MCF 10A (cell line): ENCODE measurements around the gene GPANK1. TPM values are rescaled to one million over a fixed set of nuclear protein-coding genes. Genes with fewer than 3 reads are reported as not detected.

Experiments
- BruUV-seq: library from RNA; stranded (reverse); fragments of 400-500 nt; replicated peaks from 2 replicates; lab custom pipeline; 2021; lab: Mats Ljungman, UMichigan
- CTCF ChIA-PET: fragments of 300-600 bp; sonication (Branson Sonifier 250); formaldehyde crosslinking; extraction: SDS; loops from one replicate; lab custom pipeline; 2021; ENCODE audit warnings: antibody characterized with exemption, inconsistent platforms; lab: Yijun Ruan, JAX
- POLR2A ChIA-PET: fragments of 300-600, 350-650 bp; sonication (Branson Sonifier 250); formaldehyde crosslinking; extraction: SDS; loops from one replicate; lab custom pipeline; 2020; ENCODE audit warnings: antibody characterized with exemption, inconsistent platforms; lab: Yijun Ruan, JAX
- DNase-seq: peaks from one replicate; pipeline ENCODE4 v3.0.0-alpha.2; 2018; ENCODE audit not compliant: unreplicated experiment
- H3K27ac Mint-ChIP-seq: one replicate; pipeline ENCODE4 v1.8.0; 2022; ENCODE audit warnings: mild to moderate bottlenecking, low read depth, mixed read lengths; ENCODE audit not compliant: unreplicated experiment
- H3K27me3 Mint-ChIP-seq: one replicate; pipeline ENCODE4 v1.8.0; 2022; ENCODE audit warnings: mixed read lengths; ENCODE audit not compliant: insufficient read depth, unreplicated experiment
- H3K36me3 Mint-ChIP-seq: one replicate; pipeline ENCODE4 v1.8.0; 2022; ENCODE audit warnings: mild to moderate bottlenecking, moderate library complexity, mixed read lengths; ENCODE audit not compliant: insufficient read depth, unreplicated experiment
- H3K4me1 Mint-ChIP-seq: one replicate; pipeline ENCODE4 v1.8.0; 2022; ENCODE audit warnings: mixed read lengths; ENCODE audit not compliant: insufficient read depth, unreplicated experiment
- H3K4me3 Mint-ChIP-seq: one replicate; pipeline ENCODE4 v1.8.0; 2022; ENCODE audit warnings: mild to moderate bottlenecking, moderate library complexity, mixed read lengths; ENCODE audit not compliant: unreplicated experiment
- H3K9me3 Mint-ChIP-seq: one replicate; pipeline ENCODE4 v1.8.0; 2022; ENCODE audit warnings: mixed read lengths; ENCODE audit not compliant: unreplicated experiment
- intact Hi-C: fragments of 100-400 bp; cut with micrococcal nuclease; formaldehyde crosslinking; loops from 2 replicates; pipeline ENCODE4 v1.14.1; 2022
- total RNA-seq: library from RNA; stranded (reverse); gene quantifications from 2 replicates; pipeline ENCODE4 v1.2.3, GENCODE V29; 2022
- TF ChIP-seq, protein P1 (sequence below): fragments of 200-600 bp; IDR thresholded peaks from one replicate; pipeline ENCODE4 v1.8.0; 2022; ENCODE audit warnings: antibody characterized with exemption, mild to moderate bottlenecking; ENCODE audit not compliant: unreplicated experiment

Gene GPANK1
- total RNA-seq, 1 experiment from 2014 or later: 13.0 TPM

DNA sequence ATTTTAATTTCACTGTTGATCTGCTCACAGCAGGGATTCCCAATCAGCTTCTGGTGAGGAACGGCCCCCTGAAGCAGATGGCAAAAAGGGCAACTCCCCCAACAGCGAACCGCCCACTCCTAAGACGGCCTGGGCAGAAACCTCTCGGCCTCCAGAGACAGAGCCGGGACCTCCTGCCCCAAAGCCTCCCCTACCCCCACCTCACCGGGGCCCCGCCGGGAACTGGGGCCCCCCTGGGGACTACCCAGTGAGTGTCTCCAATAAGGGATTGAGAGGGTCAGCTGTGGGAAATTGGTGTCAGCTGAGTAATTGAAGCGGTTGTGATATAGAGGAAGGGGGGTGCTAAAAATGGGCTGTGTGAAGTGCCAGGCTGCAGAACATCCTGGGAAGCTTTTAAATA, 37.8 kb downstream of the GPANK1 start:
- TF ChIP-seq, protein P1, sequence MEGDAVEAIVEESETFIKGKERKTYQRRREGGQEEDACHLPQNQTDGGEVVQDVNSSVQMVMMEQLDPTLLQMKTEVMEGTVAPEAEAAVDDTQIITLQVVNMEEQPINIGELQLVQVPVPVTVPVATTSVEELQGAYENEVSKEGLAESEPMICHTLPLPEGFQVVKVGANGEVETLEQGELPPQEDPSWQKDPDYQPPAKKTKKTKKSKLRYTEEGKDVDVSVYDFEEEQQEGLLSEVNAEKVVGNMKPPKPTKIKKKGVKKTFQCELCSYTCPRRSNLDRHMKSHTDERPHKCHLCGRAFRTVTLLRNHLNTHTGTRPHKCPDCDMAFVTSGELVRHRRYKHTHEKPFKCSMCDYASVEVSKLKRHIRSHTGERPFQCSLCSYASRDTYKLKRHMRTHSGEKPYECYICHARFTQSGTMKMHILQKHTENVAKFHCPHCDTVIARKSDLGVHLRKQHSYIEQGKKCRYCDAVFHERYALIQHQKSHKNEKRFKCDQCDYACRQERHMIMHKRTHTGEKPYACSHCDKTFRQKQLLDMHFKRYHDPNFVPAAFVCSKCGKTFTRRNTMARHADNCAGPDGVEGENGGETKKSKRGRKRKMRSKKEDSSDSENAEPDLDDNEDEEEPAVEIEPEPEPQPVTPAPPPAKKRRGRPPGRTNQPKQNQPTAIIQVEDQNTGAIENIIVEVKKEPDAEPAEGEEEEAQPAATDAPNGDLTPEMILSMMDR: no peak
- ChIA-PET POLR2A (interaction anchor here (0.7 to 8.0 kb wide), 3 partner anchors 12 to 1879 kb away, joined by 4 to 50 read pairs (median 11); partner anchors contain the start of gene BAG6), CTCF (interaction anchor here (0.7 to 1.0 kb wide), 4 partner anchors 8 to 164 kb away, joined by 3 read pairs; no protein-coding TSS in a partner anchor)
- no peak overlapping the region for H3K4me3 Mint-ChIP-seq
- DNase-seq: no peak
- intact Hi-C loops: no loop called here
- peak overlapping the region; percentile 60 for H3K27ac Mint-ChIP-seq
- no TSS peak for BruUV-seq
- H3K9me3 Mint-ChIP-seq: no peaks in the 10 kb centered on the region
- H3K36me3 Mint-ChIP-seq: peaks cover 100% of the 10 kb centered on the region
- no peaks in the 10 kb centered on the region for H3K27me3 Mint-ChIP-seq
- peaks cover 10% of the 10 kb centered on the region for H3K4me1 Mint-ChIP-seq

DNA sequence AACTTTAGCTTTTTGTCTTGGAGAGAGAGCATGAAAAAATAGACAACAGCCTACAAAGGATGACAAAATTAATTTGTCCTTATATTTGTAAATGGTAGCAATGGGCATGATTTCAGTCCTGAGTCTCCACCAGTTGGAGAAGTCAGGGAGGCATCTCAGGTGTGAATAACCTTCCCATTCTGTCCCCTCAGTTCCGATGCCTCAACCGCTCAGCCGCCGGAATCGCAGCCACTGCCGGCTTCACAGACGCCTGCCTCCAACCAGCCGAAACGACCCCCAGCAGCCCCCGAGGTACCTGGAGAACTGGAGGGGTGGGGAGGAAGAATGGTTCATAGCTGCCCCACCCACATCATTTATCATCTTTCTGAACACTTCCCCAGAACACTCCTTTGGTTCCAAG, 40.7 kb downstream of the GPANK1 start:
- ChIA-PET POLR2A (interaction anchor here (0.5 to 8.0 kb wide), 3 partner anchors 15 to 77 kb away, joined by 5 to 117 read pairs (median 50); partner anchors contain the start of genes BAG6 and NFKBIL1), CTCF (interaction anchor here (0.6 to 1.1 kb wide), 2 partner anchors 13 to 26 kb away, joined by 3 to 5 read pairs; no protein-coding TSS in a partner anchor)
- DNase-seq: no peak
- Mint-ChIP-seq H3K36me3 (peaks cover 78% of the 10 kb centered on the region), H3K27me3 (no peaks in the 10 kb centered on the region), H3K4me1 (peaks cover 17% of the 10 kb centered on the region), H3K4me3 (no peak overlapping the region), H3K9me3 (no peaks in the 10 kb centered on the region), H3K27ac (no peak overlapping the region)
- intact Hi-C loops: loop anchor here (5.0 kb wide), 1 partner anchor 38 kb away; the partner anchor contains the start of genes C6orf47 and GPANK1
- TF ChIP-seq, protein P1: no peak
- no TSS peak for BruUV-seq

DNA sequence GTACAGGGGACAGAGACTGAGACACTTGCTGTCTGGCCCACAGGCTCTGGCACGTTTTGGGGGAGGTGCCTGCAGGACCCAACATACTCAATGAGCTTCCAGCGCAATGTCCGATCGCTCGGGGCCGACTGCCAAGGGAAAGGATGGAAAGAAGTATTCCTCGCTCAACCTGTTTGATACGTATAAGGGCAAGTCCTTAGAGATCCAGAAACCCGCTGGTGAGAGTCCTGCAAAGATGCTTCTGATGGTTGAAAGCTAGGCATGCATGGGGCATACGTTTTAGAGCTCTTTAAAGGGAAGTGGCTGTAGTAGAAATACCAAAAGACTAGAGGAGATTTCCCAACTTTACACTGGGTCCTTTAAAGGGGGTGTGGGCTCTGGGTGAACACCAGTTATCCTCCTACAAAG, 42.1 kb downstream of the GPANK1 start:
- DNase-seq: no peak
- intact Hi-C loops: loop anchor here (5.0 kb wide), 1 partner anchor 40 kb away; the partner anchor contains the start of genes C6orf47 and GPANK1
- H3K4me3 Mint-ChIP-seq: peak overlapping the region; percentile 76
- peaks cover 17% of the 10 kb centered on the region for H3K4me1 Mint-ChIP-seq
- no TSS peak for BruUV-seq
- POLR2A ChIA-PET: interaction anchor here (1.0 to 8.0 kb wide), 14 partner anchors 11 to 222 kb away, joined by 3 to 117 read pairs (median 6); partner anchors contain the start of genes ABHD16A, BAG6, C6orf47 and CSNK2B
- H3K27ac Mint-ChIP-seq: peak overlapping the region; percentile 89
- no peaks in the 10 kb centered on the region for H3K9me3 Mint-ChIP-seq
- TF ChIP-seq, protein P1: no peak
- H3K27me3 Mint-ChIP-seq: no peaks in the 10 kb centered on the region
- H3K36me3 Mint-ChIP-seq: peaks cover 64% of the 10 kb centered on the region
- CTCF ChIA-PET: interaction anchor here (1.0 to 1.6 kb wide), 2 partner anchors 25 to 31 kb away, joined by 4 to 5 read pairs; no protein-coding TSS in a partner anchor

DNA sequence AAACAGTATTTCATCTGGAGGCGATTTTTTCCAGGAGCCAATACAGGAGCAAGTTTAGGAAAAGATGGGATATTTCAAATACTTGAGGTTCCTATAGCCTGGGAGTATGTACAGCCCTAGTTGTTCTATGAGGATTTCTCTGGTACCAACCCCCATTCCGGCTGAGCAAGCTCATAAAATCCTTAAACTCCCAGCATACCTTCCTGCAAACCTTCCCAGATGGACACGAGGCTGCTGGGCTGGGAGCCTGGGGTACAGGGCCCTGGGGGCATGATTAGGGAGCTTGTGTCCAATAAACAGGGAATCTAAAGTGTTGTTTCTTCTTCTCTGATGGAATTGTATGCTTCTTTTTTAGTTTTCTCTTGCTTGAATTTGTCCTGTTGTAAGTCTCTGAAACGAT, 42.8 kb downstream of the GPANK1 start:
- TF ChIP-seq, protein P1: no peak
- intact Hi-C loops: loop anchor here (5.0 kb wide), 1 partner anchor 40 kb away; the partner anchor contains the start of genes C6orf47 and GPANK1
- ChIA-PET POLR2A (interaction anchor here (0.6 to 8.0 kb wide), 19 partner anchors 11 to 1788 kb away, joined by 3 to 117 read pairs (median 5); partner anchors contain the start of genes ABHD16A, BAG6, C6orf47 and CSNK2B), CTCF (interaction anchor here (0.5 to 1.6 kb wide), 4 partner anchors 24 to 679 kb away, joined by 3 to 5 read pairs (median 4); no protein-coding TSS in a partner anchor)
- Mint-ChIP-seq H3K4me3 (peak overlapping the region; percentile 76), H3K4me1 (peaks cover 17% of the 10 kb centered on the region), H3K27me3 (no peaks in the 10 kb centered on the region), H3K27ac (peak overlapping the region; percentile 89), H3K36me3 (peaks cover 57% of the 10 kb centered on the region), H3K9me3 (no peaks in the 10 kb centered on the region)
- no TSS peak for BruUV-seq
- no peak for DNase-seq
